GM06990 (cell line): ENCODE results near the gene CLDN10.
"Not testable (repeated sequence)": the region's sequence is repeated elsewhere in the genome, so short reads cannot be mapped to it uniquely, and the experiment has no call there.

ENCODE experiments used
- DNase-seq: peaks from one replicate; pipeline ENCODE4 v3.0.0-alpha.2; 2011; ENCODE audit not compliant: insufficient read length; ENCODE audit errors: extremely low read depth
- H3K27me3 ChIP-seq: replicated peaks from 2 replicates; pipeline ENCODE4 v1.6.0; 2011; ENCODE audit warnings: low read length; ENCODE audit not compliant: control insufficient read depth, insufficient read depth
- H3K36me3 ChIP-seq: 2 replicates; pipeline ENCODE4 v1.5.1; 2011; ENCODE audit warnings: low read length; ENCODE audit not compliant: control insufficient read depth, insufficient read depth
- H3K4me3 ChIP-seq: replicated peaks from 2 replicates; pipeline ENCODE4 v1.5.1; 2011; ENCODE audit warnings: low read depth, mild to moderate bottlenecking, control low read depth, low read length
- CTCF ChIP-seq: IDR thresholded peaks from 2 replicates; pipeline ENCODE4 v1.5.1; 2011; ENCODE audit warnings: low read length, control low read depth, mild to moderate bottlenecking, inconsistent platforms; ENCODE audit not compliant: insufficient read depth, poor library complexity, severe bottlenecking

Gene CLDN10

GRCh38 chr13:95557013-95557412 lies 4.5 kb downstream of the CLDN10 start:
- TF ChIP-seq CTCF = no peak
- Histone ChIP-seq H3K36me3 (no peaks in the 10 kb centered on the region), H3K4me3 (no peak overlapping the region), H3K27me3 (no peaks in the 10 kb centered on the region; the same call in 1 of the 2 replicates)
- no peak for DNase-seq

GRCh38 chr13:95559100-95559499 lies 6.6 kb downstream of the CLDN10 start:
- no peaks in the 10 kb centered on the region for H3K27me3 ChIP-seq
- TF ChIP-seq CTCF = no peak
- H3K4me3 ChIP-seq = no peak overlapping the region
- DNase-seq = no peak
- H3K36me3 ChIP-seq = no peaks in the 10 kb centered on the region

GRCh38 chr13:95560387-95560786 lies 7.9 kb downstream of the CLDN10 start:
- no peak for TF ChIP-seq CTCF
- Histone ChIP-seq H3K4me3 (no peak overlapping the region), H3K27me3 (no peaks in the 10 kb centered on the region), H3K36me3 (no peaks in the 10 kb centered on the region)
- no peak for DNase-seq

DNA sequence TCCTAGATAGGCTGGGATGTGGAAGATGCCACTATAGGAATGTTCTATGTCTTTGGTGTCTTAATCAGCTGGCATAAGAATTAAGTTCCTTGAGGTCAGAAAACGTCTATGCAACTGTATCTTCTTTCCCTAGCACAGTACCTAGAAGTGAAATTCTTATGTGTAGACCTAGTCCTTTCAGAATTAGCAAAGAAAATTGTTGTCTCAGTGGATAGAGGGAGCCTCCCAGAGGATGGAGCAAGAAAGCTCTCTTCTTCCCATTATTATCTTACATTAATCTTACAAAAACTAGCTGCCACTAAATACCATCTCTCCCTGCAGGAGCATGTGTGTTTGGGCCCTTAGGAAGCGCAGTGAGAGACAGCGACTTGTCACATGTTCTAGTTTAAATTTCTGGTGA lies 11.6 kb downstream of the CLDN10 start:
- H3K4me3 ChIP-seq = no peak overlapping the region
- no peaks in the 10 kb centered on the region for H3K27me3 ChIP-seq
- TF ChIP-seq CTCF = no peak
- no peak for DNase-seq
- H3K36me3 ChIP-seq = no peaks in the 10 kb centered on the region

DNA sequence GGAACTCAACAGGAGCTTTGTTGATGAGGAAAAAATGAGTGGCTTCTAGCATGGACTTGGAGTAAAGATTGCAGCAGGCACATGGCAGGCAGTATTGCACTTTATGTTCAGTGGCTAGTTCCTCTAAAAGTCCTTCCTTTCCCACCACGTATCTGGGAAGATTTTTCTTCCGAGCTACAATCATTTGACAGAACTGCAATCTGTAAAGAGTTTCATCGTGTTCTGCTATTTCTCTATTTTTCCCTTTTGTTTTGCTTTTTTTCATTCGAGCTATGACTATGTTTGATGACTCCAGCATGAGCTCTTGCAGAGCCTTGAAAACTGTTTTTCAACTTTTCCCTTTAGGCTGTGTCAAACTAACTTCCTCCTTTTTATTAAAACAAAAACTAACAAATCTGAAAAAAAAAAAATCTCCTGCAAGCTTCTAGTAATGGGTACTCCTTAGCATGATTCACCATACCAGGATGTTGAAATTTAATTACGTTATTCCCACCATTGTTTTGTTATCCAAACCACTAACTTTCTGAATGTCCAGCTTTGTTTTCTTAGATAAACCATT lies 12.3 kb downstream of the CLDN10 start:
- no peak for DNase-seq
- H3K4me3 ChIP-seq = no peak overlapping the region
- no peaks in the 10 kb centered on the region for H3K36me3 ChIP-seq
- no peaks in the 10 kb centered on the region for H3K27me3 ChIP-seq
- TF ChIP-seq CTCF = no peak

DNA sequence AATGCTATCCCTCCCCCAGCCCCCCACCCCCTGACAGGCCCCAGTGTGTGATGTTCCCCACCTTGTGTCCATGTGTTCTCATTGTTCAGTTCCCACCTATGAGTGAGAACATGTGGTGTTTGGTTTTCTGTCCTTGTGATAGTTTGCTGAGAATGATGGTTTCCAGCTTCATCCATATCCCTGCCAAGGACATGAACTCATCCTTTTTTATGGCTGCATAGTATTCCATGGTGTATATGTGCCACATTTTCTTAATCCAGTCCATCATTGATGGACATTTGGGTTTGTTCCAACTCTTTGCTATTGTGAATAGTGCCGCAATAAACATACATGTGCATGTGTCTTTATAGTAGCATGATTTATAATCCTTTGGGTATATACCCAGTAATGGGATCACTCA lies 13.2 kb downstream of the CLDN10 start:
- not testable (repeated sequence) for DNase-seq, H3K27me3 ChIP-seq, H3K4me3 ChIP-seq, H3K36me3 ChIP-seq
